Right cardiac atrium (tissue), 5 donors: Measurements from ENCODE around the gene ZBTB47. TPM values are rescaled to one million over a fixed set of nuclear protein-coding genes. Genes with fewer than 3 reads are reported as not detected.

Experiments used
- ATAC-seq, 2 donors: fragments of 200-7000 bp; cut with Tn5 transposase; one replicate each; pipeline versions ENCODE4 v1.8.0 to v1.9.1; 2020; ENCODE audit warnings: moderate library complexity in 2 of 2, mild to moderate bottlenecking in 1 of 2
- DNase-seq, 3 donors: peaks; one replicate each; pipeline ENCODE4 v3.0.0-alpha.2; 2020
- H3K27ac ChIP-seq: one replicate; pipeline ENCODE4 v1.5.1; 2013; ENCODE audit warnings: mild to moderate bottlenecking, low read length, control low read depth, moderate library complexity
- H3K27me3 ChIP-seq: one replicate; pipeline ENCODE4 v1.6.1; 2013; ENCODE audit not compliant: control insufficient read depth, insufficient read depth
- H3K4me1 ChIP-seq: one replicate; pipeline ENCODE4 v1.6.1; 2013; ENCODE audit warnings: low read length; ENCODE audit not compliant: control insufficient read depth, insufficient read depth
- H3K4me3 ChIP-seq: one replicate; pipeline ENCODE4 v1.5.1; 2013; ENCODE audit warnings: low read length, control low read depth
- H3K9me3 ChIP-seq: one replicate; pipeline ENCODE4 v1.6.1; 2013; ENCODE audit warnings: low read length; ENCODE audit not compliant: control insufficient read depth
- WGBS: extraction: QIAGEN DNeasy Blood & Tissue Kit; methylation state at CpG from one replicate; pipeline ENCODE4 v1.1.7; 2013; 5-methylcytosine and 5-hydroxymethylcytosine counted together
- intact Hi-C, 4 donors: fragments of 100-400 bp; cut with DNase I; formaldehyde crosslinking; loops; one replicate each; pipeline versions ENCODE4 v1.11.0 to v1.14.0; 2022 to 2023
- polyA plus RNA-seq: library from polyadenylated mRNA; stranded (reverse); fragments of 200-250 nt; gene quantifications from one replicate; pipeline ENCODE4 v1.2.3, GENCODE V29; 2013
- total RNA-seq, 4 donors: library from RNA; stranded (reverse); fragmentation: NEBNext Ultra II Directional; extraction: Animal tissue kit (Norgen Biotek cat#: 25700); gene quantifications; one replicate each; pipeline ENCODE4 v1.2.1, GENCODE V29; 2021
- donor health status: healthy with polysubstance abuse.
- donor health status: DM: no; HTN: yes; CAD: no.
- donor health status: DM: no; HTN: no; CAD: no.
- donor health status: DM: no; HTN: yes; CAD: no; lungs with severe emphysema.
- donor health status: DM: yes; HTN: yes; CAD: no.

ZBTB47 gene
- total and polyA plus RNA-seq, 5 donors = 99.5 to 141 (median 113) TPM

- H3K27ac ChIP-seq = peak overlapping the region; percentile 19
- DNase-seq = peak in 1 of 3 donors; percentile 62
- no peak overlapping the region for H3K4me3 ChIP-seq
Measured at GRCh38 chr3:42665050-42665878, 11.8 kb downstream of the ZBTB47 start.

GRCh38 chr3:42666022-42666421, 12.5 kb downstream of the ZBTB47 start:
- WGBS = 56% methylated on average over 8 of the region's 8 CpGs

More at GRCh38 chr3:42665050-42665878, 11.8 kb downstream of the ZBTB47 start:
- Histone ChIP-seq H3K4me1 (peaks cover 5% of the 10 kb centered on the region), H3K9me3 (no peaks in the 10 kb centered on the region), H3K27me3 (no peaks in the 10 kb centered on the region)
- 83% methylated on average over 15 of the region's 15 CpGs for WGBS
- no peak for ATAC-seq
- intact Hi-C loops = no loop called here

GRCh38 chr3:42666577-42666998, 13.1 kb downstream of the ZBTB47 start:
- H3K4me1 ChIP-seq = peaks cover 5% of the 10 kb centered on the region
- H3K27ac ChIP-seq = peak overlapping the region; percentile 84
- ATAC-seq = peak; percentile 25 to 26
- H3K9me3 ChIP-seq = no peaks in the 10 kb centered on the region
- intact Hi-C loops = no loop called here
- H3K27me3 ChIP-seq = no peaks in the 10 kb centered on the region
- WGBS = 52% methylated on average over 4 of the region's 4 CpGs
- H3K4me3 ChIP-seq = no peak overlapping the region
- peak; percentile 36 to 65 (median 57) for DNase-seq

More at GRCh38 chr3:42666022-42666421, 12.5 kb downstream of the ZBTB47 start:
- DNase-seq (peak in 1 of 3 donors; percentile 30), ATAC-seq (no peak)
- Histone ChIP-seq H3K4me3 (no peak overlapping the region), H3K27me3 (no peaks in the 10 kb centered on the region), H3K4me1 (peaks cover 5% of the 10 kb centered on the region), H3K9me3 (no peaks in the 10 kb centered on the region), H3K27ac (peak overlapping the region; percentile 84)
- intact Hi-C loops = no loop called here

GRCh38 chr3:42667096-42667522, 13.6 kb downstream of the ZBTB47 start:
- intact Hi-C loops = no loop called here
- peak; percentile 4 to 10 for ATAC-seq
- Histone ChIP-seq H3K9me3 (no peaks in the 10 kb centered on the region), H3K4me3 (no peak overlapping the region), H3K27me3 (no peaks in the 10 kb centered on the region), H3K4me1 (peaks cover 5% of the 10 kb centered on the region), H3K27ac (peak overlapping the region; percentile 84)
- peak; percentile 37 to 70 (median 61) for DNase-seq
- WGBS = 48% methylated on average over 7 of the region's 7 CpGs

GRCh38 chr3:42667523-42668412, 14.3 kb downstream of the ZBTB47 start:
- 36% methylated on average over 8 of the region's 8 CpGs for WGBS
- Histone ChIP-seq H3K9me3 (no peaks in the 10 kb centered on the region), H3K27me3 (no peaks in the 10 kb centered on the region), H3K27ac (peak overlapping the region; percentile 5), H3K4me1 (peaks cover 5% of the 10 kb centered on the region), H3K4me3 (no peak overlapping the region)
- peak; percentile 22 to 62 (median 48) for DNase-seq
- intact Hi-C loops = no loop called here
- ATAC-seq = peak; percentile 3 to 4

- Histone ChIP-seq H3K4me1 (peaks cover 5% of the 10 kb centered on the region), H3K4me3 (no peak overlapping the region), H3K27me3 (no peaks in the 10 kb centered on the region), H3K9me3 (no peaks in the 10 kb centered on the region), H3K27ac (no peak overlapping the region)
- intact Hi-C loops = no loop called here
- ATAC-seq = no peak
- WGBS = 90% methylated on average over 2 of the region's 2 CpGs
- DNase-seq = peak in 1 of 3 donors; percentile 7
Measured at GRCh38 chr3:42668413-42668760, 14.9 kb downstream of the ZBTB47 start.

- no peaks in the 10 kb centered on the region for H3K9me3 ChIP-seq
- peaks cover 5% of the 10 kb centered on the region for H3K4me1 ChIP-seq
- ATAC-seq = no peak
- no peak overlapping the region for H3K27ac ChIP-seq
- WGBS = 62% methylated on average over 4 of the region's 4 CpGs
- intact Hi-C loops = no loop called here
- H3K4me3 ChIP-seq = no peak overlapping the region
- peak in 1 of 3 donors; percentile 14 for DNase-seq
- no peaks in the 10 kb centered on the region for H3K27me3 ChIP-seq
Measured at GRCh38 chr3:42668793-42669217, 15.3 kb downstream of the ZBTB47 start.

- Histone ChIP-seq H3K9me3 (no peaks in the 10 kb centered on the region), H3K27me3 (no peaks in the 10 kb centered on the region), H3K4me3 (no peak overlapping the region), H3K4me1 (peaks cover 5% of the 10 kb centered on the region), H3K27ac (no peak overlapping the region)
- no peak for ATAC-seq
- intact Hi-C loops = no loop called here
- DNase-seq = no peak
- WGBS = 78% methylated on average over 7 of the region's 7 CpGs
Measured at GRCh38 chr3:42670051-42670576, 16.6 kb downstream of the ZBTB47 start.

- H3K27me3 ChIP-seq = no peaks in the 10 kb centered on the region
- DNase-seq (no peak), ATAC-seq (no peak)
- WGBS = 91% methylated on average over 1 of the region's 1 CpG
- no peak overlapping the region for H3K27ac ChIP-seq
- no peaks in the 10 kb centered on the region for H3K9me3 ChIP-seq
- H3K4me3 ChIP-seq = no peak overlapping the region
- intact Hi-C loops = no loop called here
- peaks cover 5% of the 10 kb centered on the region for H3K4me1 ChIP-seq
Measured at GRCh38 chr3:42670670-42671069, 17.2 kb downstream of the ZBTB47 start.

- DNase-seq (no peak), ATAC-seq (no peak)
- Histone ChIP-seq H3K4me3 (no peak overlapping the region), H3K9me3 (no peaks in the 10 kb centered on the region), H3K27ac (no peak overlapping the region), H3K4me1 (no peaks in the 10 kb centered on the region), H3K27me3 (no peaks in the 10 kb centered on the region)
- 37% methylated on average over 1 of the region's 1 CpG for WGBS
- intact Hi-C loops = no loop called here
Measured at GRCh38 chr3:42672515-42672914, 19.0 kb downstream of the ZBTB47 start.

GRCh38 chr3:42673082-42673481, 19.6 kb downstream of the ZBTB47 start:
- Histone ChIP-seq H3K4me3 (no peak overlapping the region), H3K27me3 (no peaks in the 10 kb centered on the region), H3K9me3 (no peaks in the 10 kb centered on the region), H3K27ac (no peak overlapping the region), H3K4me1 (no peaks in the 10 kb centered on the region)
- DNase-seq (no peak), ATAC-seq (no peak)
- intact Hi-C loops = no loop called here
